Measurements from ENCODE around the gene TRIM71.

DNA sequence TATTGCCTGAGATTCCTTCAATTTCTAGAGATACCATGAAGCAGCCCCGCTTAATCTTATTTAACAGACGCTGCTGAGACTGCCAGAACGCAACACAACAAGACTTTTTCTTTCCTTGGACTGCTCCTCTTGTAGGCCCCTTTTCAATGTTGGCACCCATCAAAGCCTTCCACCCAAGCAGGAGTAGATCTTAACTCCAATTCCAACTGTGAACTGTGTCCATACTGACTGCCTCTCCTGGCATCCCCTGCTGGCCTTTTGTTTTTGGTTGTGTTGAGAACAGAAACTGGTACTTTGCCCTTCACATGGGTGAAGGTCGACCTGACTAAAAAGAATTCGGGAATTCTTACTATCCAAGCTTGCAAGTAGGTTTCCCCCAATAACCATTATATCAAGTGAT, 50.2 kb downstream of the TRIM71 start:
- TF ChIP-seq, protein P1, sequence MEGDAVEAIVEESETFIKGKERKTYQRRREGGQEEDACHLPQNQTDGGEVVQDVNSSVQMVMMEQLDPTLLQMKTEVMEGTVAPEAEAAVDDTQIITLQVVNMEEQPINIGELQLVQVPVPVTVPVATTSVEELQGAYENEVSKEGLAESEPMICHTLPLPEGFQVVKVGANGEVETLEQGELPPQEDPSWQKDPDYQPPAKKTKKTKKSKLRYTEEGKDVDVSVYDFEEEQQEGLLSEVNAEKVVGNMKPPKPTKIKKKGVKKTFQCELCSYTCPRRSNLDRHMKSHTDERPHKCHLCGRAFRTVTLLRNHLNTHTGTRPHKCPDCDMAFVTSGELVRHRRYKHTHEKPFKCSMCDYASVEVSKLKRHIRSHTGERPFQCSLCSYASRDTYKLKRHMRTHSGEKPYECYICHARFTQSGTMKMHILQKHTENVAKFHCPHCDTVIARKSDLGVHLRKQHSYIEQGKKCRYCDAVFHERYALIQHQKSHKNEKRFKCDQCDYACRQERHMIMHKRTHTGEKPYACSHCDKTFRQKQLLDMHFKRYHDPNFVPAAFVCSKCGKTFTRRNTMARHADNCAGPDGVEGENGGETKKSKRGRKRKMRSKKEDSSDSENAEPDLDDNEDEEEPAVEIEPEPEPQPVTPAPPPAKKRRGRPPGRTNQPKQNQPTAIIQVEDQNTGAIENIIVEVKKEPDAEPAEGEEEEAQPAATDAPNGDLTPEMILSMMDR (IDR thresholded peaks at IDR 0.05; ENCODE audit: poor library complexity) = no peak
- TF ChIP-seq EZH2 (IDR thresholded peaks at IDR 0.05; ENCODE audit: borderline replicate concordance) (no peak), EZH2phosphoT487 (IDR thresholded peaks at IDR 0.05; ENCODE audit: low read depth, severe bottlenecking, unreplicated experiment) (no peak)
